Ammon's horn (tissue), 1 donor: ENCODE results near the gene COL10A1.
A peak's percentile ranks its signal among the peaks of the same experiment; 100 is the strongest.

ENCODE experiments used
- DNase-seq: peaks from one replicate; pipeline ENCODE4 v3.0.0-alpha.2; 2016; ENCODE audit warnings: low spot score

The COL10A1 gene

DNA sequence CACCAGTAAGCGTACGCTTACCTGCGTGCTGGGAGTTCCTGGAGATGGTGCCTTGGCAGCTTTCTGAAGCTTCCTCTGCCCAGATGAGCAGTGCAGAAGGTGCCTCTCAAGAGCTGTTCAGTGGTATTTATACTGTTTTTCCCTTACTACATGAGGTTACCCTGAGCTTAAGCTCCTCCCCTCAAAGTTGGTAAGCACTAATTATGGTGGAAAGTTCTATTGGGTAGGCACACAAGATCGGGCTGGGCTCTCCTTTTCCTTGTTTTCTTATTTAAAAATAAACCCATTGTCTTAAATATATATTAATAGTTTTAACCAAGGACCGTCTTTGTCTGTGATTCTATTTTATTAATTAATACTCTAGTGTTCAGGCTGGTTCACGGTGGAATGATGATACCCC is at the start of gene COL10A1:
Gene COL10A1, minus strand, starts transcription at position 101 of the 400 bp plus-strand sequence. CDS start 640 bp downstream, outside the sequence.
- DNase-seq = no peak

DNA sequence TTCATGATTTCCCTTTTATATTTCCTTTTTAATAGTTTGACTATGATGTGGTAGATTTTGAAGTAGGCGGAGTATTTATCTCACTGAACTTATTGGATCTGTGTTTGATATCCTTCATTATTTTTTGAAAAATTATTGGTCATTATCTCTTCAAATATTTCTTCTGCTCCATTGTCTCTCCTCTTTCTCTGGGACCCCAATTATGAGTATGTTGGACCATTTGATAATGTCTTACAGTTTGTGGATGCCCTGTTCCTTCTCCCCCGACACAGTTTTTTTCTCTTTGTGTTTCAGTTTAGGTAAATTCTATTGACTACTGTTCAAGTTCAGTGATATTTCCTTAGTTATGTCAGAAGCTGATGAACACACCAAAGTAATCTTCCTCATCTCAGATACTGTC is 49.4 kb upstream of the COL10A1 start:
- DNase-seq = no peak

DNA sequence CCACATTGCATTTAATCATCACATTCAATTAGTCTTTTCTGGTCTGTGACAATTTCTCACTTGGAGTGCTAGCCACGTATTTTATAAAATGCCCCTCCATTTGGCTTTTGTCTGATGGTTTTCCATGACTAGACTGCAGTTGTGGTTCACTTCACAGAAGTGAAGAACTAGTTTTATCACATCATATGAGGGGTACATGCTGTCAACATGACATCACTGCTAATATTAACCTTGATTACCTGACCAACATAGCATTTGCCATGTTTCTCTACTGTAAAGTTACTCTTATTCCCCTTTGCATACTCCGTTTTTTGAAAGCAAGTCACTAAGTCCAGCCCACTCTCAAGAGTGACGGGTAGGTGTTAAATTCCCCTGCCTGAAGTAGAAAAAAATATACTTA is 48.0 kb upstream of the COL10A1 start:
- DNase-seq = no peak

DNA sequence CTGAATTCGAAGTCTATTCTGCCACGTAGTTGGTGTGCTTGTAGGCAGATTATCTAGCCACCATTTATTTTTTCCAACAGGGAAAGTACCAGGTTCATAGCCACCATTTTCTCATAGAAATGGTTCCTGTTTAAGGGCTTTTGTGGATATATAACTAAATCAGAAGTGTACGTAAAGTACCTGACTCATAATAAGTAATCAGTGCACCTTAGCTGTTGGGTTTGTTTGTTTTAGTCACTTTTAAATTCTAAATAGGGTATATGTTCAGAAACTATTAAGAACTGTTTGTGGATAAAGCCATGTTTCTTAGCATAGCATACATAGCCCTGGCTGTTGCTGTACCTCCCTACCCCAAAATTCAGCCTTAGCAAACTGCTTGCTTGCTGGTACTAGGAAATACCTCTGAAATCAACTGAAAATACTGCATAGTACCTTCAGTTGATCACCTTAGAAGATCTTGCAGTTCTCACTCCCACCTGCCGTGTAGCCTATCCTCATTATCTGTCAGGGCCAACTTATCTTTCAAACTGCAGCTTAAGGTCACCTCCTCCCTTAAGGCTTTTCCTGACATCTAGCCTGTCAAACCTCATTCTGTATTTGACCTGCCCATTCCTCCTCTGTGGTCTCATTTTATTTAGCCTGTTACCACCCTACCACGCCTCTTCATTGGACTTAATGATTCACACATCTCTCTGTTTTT is 44.6 kb upstream of the COL10A1 start:
- no peak for DNase-seq

GRCh38 chr6:116169880-116170279 is 43.9 kb upstream of the COL10A1 start:
- DNase-seq = no peak

GRCh38 chr6:116168148-116168547 is 42.2 kb upstream of the COL10A1 start:
- no peak for DNase-seq

- no peak for DNase-seq
These were observed 40.4 kb upstream of the COL10A1 start for GRCh38 chr6:116166369-116166768.

DNA sequence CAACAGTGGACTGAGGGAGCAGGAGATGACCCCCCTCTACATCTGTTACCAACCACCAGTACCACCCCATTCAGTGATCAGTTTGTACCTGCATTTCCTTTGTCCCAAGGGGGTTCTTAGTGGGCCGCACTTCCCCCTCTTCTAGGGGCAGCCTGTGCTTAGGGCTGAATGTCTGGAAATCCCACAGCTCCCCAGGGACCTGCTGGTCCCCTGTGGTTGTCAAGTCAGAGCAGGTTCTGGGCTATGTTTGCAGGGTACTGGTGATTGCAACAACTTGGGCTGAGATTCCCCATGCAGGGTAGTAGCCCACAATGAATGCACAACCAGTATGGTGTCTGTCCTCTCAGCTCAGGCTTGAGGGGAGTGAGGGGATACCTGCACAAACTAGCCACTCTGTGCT is 39.7 kb upstream of the COL10A1 start:
- no peak for DNase-seq

- DNase-seq = no peak
These were observed 34.0 kb upstream of the COL10A1 start for GRCh38 chr6:116159782-116160524.

DNA sequence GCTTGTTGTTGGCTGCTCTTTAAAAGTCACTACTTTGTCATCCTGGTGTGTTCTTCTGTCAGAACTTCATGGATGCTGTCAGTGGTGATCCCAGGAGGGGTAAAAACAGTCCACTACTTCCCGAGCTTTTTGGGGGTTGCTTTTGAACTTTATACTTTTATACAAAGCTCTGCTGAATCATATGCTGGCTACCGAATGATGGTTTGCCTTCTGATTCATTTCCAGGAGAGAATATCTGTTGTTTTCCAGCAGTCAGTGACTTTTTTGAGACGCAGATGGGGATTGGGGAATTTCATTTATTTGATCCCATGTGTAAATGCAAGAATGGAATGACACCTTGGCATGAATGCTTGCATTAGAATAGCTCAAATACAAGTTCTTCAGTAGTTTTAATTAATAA is 32.7 kb upstream of the COL10A1 start:
- no peak for DNase-seq

- no peak for DNase-seq
These were observed 31.5 kb upstream of the COL10A1 start for GRCh38 chr6:116157391-116157790.

DNA sequence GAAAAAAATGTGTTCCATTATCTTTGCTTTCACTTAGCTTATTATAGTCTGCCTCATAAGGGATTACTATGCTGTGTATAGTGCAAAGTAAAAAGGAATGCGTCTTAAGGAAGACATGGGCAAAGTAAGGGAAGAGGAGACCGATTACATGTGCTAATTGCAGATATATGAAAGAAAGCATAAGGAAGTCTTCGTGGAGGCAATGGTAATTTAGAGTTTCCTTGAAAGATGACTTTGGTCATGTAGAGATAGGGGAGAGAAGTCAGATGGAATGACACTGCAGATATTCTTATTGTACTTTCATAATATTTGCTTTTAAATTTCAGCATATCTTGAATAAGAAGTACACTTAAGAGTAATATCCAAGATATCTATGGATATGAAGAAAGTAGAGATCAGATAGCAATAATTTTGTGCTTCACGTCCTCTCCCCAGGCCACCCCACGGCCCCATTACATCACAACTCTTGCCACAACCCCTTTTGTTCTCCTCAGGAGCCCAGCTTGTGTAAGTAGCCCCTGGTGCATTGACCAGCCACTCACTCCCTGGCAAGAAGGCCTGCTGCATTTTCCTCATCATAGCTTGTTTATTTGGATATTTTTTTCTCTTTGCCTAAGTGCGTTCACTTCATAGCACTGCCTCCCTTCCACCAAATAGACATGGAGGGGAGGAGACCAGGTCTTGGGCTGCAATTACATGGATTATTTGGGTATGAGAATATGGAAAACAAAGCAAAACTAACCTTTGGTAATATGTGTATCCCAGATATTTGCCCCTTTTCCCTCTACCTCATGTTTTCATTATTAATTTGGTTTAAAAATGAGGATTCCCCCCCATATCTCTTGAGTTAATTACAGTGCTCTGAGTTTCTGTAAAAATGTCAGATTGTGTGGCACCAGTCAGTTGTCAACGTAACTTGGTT is 30.7 kb upstream of the COL10A1 start:
- no peak for DNase-seq

- DNase-seq = no peak
These were observed 29.0 kb upstream of the COL10A1 start for GRCh38 chr6:116154887-116155286.

- DNase-seq = no peak
These were observed 26.7 kb upstream of the COL10A1 start for GRCh38 chr6:116152620-116153019.

GRCh38 chr6:116145803-116146675 is 20.1 kb upstream of the COL10A1 start:
- DNase-seq = no peak

DNA sequence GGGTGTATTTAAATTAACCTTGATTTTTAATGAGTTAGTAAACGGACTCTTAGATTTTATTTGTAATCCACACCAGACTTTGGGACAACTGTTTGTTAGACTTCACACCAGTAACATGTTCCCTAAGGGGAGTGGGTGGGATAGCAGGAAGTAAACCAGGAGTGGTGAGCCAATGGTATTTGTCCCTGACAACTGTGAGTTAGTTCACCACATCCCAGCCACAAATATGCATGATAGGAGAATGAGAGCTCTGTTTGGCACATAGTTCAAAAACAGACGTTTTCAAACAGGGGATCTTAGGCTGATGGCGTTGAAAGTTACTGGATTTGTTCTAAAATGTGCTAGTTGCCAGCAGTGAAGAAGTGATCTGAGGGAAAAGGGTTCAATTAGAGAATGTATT is 18.7 kb upstream of the COL10A1 start:
- DNase-seq = no peak

GRCh38 chr6:116139917-116140316 is 14.0 kb upstream of the COL10A1 start:
- no peak for DNase-seq

- DNase-seq = peak; percentile 18
These were observed 11.0 kb upstream of the COL10A1 start for GRCh38 chr6:116136933-116137340.

DNA sequence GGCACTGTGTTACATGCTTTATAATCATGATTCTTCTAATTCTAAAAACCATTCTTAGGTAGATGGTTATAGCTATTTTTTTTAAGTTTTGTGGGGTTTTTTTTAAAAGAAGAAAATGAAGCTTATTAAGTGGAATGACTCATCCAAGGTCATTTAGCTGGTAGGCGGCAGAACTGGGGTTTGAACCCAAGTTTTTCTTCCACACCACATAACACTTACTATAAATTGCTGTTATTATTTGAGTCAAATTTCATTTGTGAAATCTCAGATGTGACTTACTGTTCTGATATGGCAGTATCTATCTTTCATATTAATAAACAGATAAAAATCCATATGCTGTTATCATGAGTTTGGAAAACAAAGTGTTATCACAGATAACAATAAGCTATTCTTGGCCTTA is 10.4 kb upstream of the COL10A1 start:
- DNase-seq = no peak

DNA sequence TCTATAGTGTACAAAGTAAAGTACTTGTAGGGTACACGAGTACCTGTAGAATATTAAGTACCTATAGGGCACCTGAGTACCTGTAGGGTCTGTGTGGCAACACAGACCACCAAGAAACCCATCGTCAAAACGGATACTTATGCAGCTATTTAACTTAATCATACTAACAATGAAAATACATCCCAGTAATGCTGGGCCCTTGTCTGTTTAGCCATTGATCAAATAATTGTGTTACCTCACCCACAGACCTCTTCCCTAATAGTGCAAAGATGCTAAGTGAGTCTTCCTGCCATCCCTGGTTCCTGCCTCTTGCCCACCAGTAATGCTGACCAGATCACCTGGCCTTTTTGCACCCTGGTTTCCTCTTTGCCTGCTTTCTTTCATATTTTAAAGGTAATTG is 7.5 kb upstream of the COL10A1 start:
- DNase-seq = no peak

- no peak for DNase-seq
These were observed 2.0 kb upstream of the COL10A1 start for GRCh38 chr6:116127771-116128493.
